Ovary (tissue), 9 donors: ENCODE results near the gene GRM8. TPM values are rescaled to one million over a fixed set of nuclear protein-coding genes. Genes with fewer than 3 reads are reported as not detected.

ENCODE experiments used
- DNase-seq, 5 donors: peaks; one replicate each; pipeline ENCODE4 v3.0.0-alpha.2; 2019 to 2020
- H3K27ac ChIP-seq, 2 donors: fragments of 200-600 bp; one replicate each; pipeline versions ENCODE4 v1.5.1 to v1.8.0; 2019 to 2022
- H3K27me3 ChIP-seq: fragments of 200-600 bp; one replicate; pipeline ENCODE4 v1.8.0; 2022
- H3K36me3 ChIP-seq: fragments of 200-600 bp; sonication (generic); one replicate; pipeline ENCODE4 v1.5.1; 2019
- H3K4me1 ChIP-seq: one replicate; pipeline ENCODE4 v1.8.1; 2013; ENCODE audit warnings: mild to moderate bottlenecking, moderate library complexity; ENCODE audit not compliant: insufficient read depth
- H3K4me3 ChIP-seq: fragments of 200-600 bp; sonication (generic); one replicate; pipeline ENCODE4 v1.5.1; 2017
- H3K9me3 ChIP-seq, 2 donors: fragments of 200-600 bp in 1 of 2; sonication (generic) in 1 of 2; one replicate each; pipeline versions ENCODE4 v1.5.1 to v1.8.1; 2013 to 2019; ENCODE audit warnings: mild to moderate bottlenecking in 1 of 2, moderate library complexity in 1 of 2
- CTCF ChIP-seq, 3 donors: fragments of 450-650 bp in 2 of 3; fragments of 200-600 bp in 1 of 3; IDR thresholded peaks; one replicate each; pipeline versions ENCODE4 v1.5.1 to v1.8.0; 2016 to 2022; ENCODE audit warnings: antibody characterized with exemption in 3 of 3, mild to moderate bottlenecking in 1 of 3
- EP300 ChIP-seq: sonication (generic); formaldehyde crosslinking; IDR thresholded peaks from one replicate; pipeline ENCODE4 v1.6.1; 2017; ENCODE audit warnings: antibody characterized with exemption
- POLR2A ChIP-seq: fragments of 450-650 bp; IDR thresholded peaks from one replicate; pipeline ENCODE4 v1.6.1; 2017; ENCODE audit warnings: antibody characterized with exemption, mild to moderate bottlenecking, moderate library complexity
- WGBS, 3 donors: extraction: QIAGEN DNeasy Blood & Tissue Kit in 1 of 3; methylation state at CpG; one replicate each; pipeline versions ENCODE4 v1.1.5 to v1.1.7; 2013 to 2017; 5-methylcytosine and 5-hydroxymethylcytosine counted together
- intact Hi-C, 4 donors: fragments of 100-400 bp; cut with DNase I; formaldehyde crosslinking; loops; one replicate each; pipeline versions ENCODE4 v1.11.0 to v1.15.1; 2022 to 2023
- polyA plus RNA-seq, 2 donors: library from polyadenylated mRNA; stranded (reverse); fragments of 200-250 nt in 1 of 2; fragments of 350-450 nt in 1 of 2; fragmentation: Illumina TruSeq in 1 of 2; extraction: RNeasy Lipid Tissue Mini Kit (QIAGEN cat#74804) in 1 of 2; gene quantifications; one replicate each; pipeline ENCODE4 v1.2.3, GENCODE V29; 2013 to 2014
- total RNA-seq, 7 donors: library from RNA; depleted of rRNA in 2 of 7; stranded (reverse); fragments of >200 nt in 2 of 7; fragmentation: NEBNext Ultra II Directional in 3 of 7; extraction: Animal tissue kit (Norgen Biotek cat#: 25700) in 3 of 7; gene quantifications; one replicate each; pipeline versions ENCODE4 v1.1.0 to v1.2.4, GENCODE V29; 2016 to 2023
- donor health status: DM: no; HTN: no; CAD: no; lungs with moderate emphysema.
- donor health status: DM: no; HTN: no; CAD: no.
- donor health status: Bipolar disorder and iron deficiency.
- donor health status: DM: yes; HTN: yes; CAD: no.
- donor health status: DM: no; HTN: no; CAD: no.
- donor health status: DM: yes; HTN: yes; CAD: no.

The GRM8 gene
- total and polyA plus RNA-seq, 9 donors = 0.38 to 4.0 (median 1.0) TPM; not detected in 1

GRCh38 chr7:126445991-126446390 is 806.8 kb downstream of the GRM8 start:
- 90 to 95% (median 94%) methylated on average over 6 of the region's 6 CpGs for WGBS, 3 donors
- H3K4me1 ChIP-seq = no peaks in the 10 kb centered on the region
- no peak for TF ChIP-seq EP300
- no peak for TF ChIP-seq POLR2A
- no peak for TF ChIP-seq CTCF (IDR thresholded peaks at IDR 0.05)
- H3K36me3 ChIP-seq = no peaks in the 10 kb centered on the region
- H3K27ac ChIP-seq = no peak overlapping the region
- no peaks in the 10 kb centered on the region for H3K27me3 ChIP-seq
- DNase-seq = no peak
- intact Hi-C loops = no loop called here
- no peaks in the 10 kb centered on the region for H3K9me3 ChIP-seq
- H3K4me3 ChIP-seq = no peak overlapping the region

GRCh38 chr7:126443951-126444350 is 808.8 kb downstream of the GRM8 start:
- Histone ChIP-seq H3K27me3 (no peaks in the 10 kb centered on the region), H3K36me3 (no peaks in the 10 kb centered on the region), H3K4me1 (no peaks in the 10 kb centered on the region), H3K4me3 (no peak overlapping the region), H3K27ac (no peak overlapping the region), H3K9me3 (no peaks in the 10 kb centered on the region)
- no peak for DNase-seq
- 94 to 100% (median 98%) methylated on average over 1 of the region's 1 CpG for WGBS, 3 donors
- intact Hi-C loops = no loop called here
- no peak for TF ChIP-seq CTCF (IDR thresholded peaks at IDR 0.05)
- no peak for TF ChIP-seq POLR2A
- TF ChIP-seq EP300 = no peak

GRCh38 chr7:126442908-126443307 is 809.8 kb downstream of the GRM8 start:
- Histone ChIP-seq H3K36me3 (no peaks in the 10 kb centered on the region), H3K4me3 (no peak overlapping the region), H3K27me3 (no peaks in the 10 kb centered on the region), H3K4me1 (no peaks in the 10 kb centered on the region), H3K9me3 (no peaks in the 10 kb centered on the region), H3K27ac (no peak overlapping the region)
- intact Hi-C loops = no loop called here
- 52 to 69% (median 56%) methylated on average over 3 of the region's 3 CpGs for WGBS, 3 donors
- TF ChIP-seq EP300 (no peak), CTCF (IDR thresholded peaks at IDR 0.05) (no peak), POLR2A (no peak)
- DNase-seq = no peak

GRCh38 chr7:126441745-126442144 is 811.0 kb downstream of the GRM8 start:
- intact Hi-C loops = no loop called here
- DNase-seq = no peak
- Histone ChIP-seq H3K27ac (no peak overlapping the region), H3K4me3 (no peak overlapping the region), H3K36me3 (no peaks in the 10 kb centered on the region), H3K27me3 (no peaks in the 10 kb centered on the region), H3K4me1 (no peaks in the 10 kb centered on the region), H3K9me3 (no peaks in the 10 kb centered on the region)
- TF ChIP-seq CTCF (IDR thresholded peaks at IDR 0.05) = no peak
- no peak for TF ChIP-seq POLR2A
- 58 to 97% (median 86%) methylated on average over 2 of the region's 2 CpGs for WGBS, 3 donors

GRCh38 chr7:126440542-126440941 is 812.2 kb downstream of the GRM8 start:
- WGBS, 3 donors = 72 to 97% (median 97%) methylated on average over 2 of the region's 2 CpGs
- no peak overlapping the region for H3K27ac ChIP-seq
- no peak for DNase-seq

More at GRCh38 chr7:126440542-126440941, 812.2 kb downstream of the GRM8 start:
- no peaks in the 10 kb centered on the region for H3K4me1 ChIP-seq
- no peaks in the 10 kb centered on the region for H3K36me3 ChIP-seq
- H3K27me3 ChIP-seq = no peaks in the 10 kb centered on the region
- H3K4me3 ChIP-seq = no peak overlapping the region
- intact Hi-C loops = no loop called here
- TF ChIP-seq EP300 (no peak), POLR2A (no peak), CTCF (IDR thresholded peaks at IDR 0.05) (no peak)
- H3K9me3 ChIP-seq = no peaks in the 10 kb centered on the region
